ENCODE measurements around the gene PPID. TPM values are rescaled to one million over a fixed set of nuclear protein-coding genes. Genes with fewer than 3 reads are reported as not detected.
"Not testable (repeated sequence)": the region's sequence is repeated elsewhere in the genome, so short reads cannot be mapped to it uniquely, and the experiment has no call there.

The PPID gene
- total RNA-seq (2014; rRNA removed; shearing (Covaris generic)): 35.2 and 40.8 TPM in 2 replicates
- 37.7 and 49.6 TPM in 2 replicates for polyA plus RNA-seq (2014; cell fraction: nucleus; rRNA removed)

DNA sequence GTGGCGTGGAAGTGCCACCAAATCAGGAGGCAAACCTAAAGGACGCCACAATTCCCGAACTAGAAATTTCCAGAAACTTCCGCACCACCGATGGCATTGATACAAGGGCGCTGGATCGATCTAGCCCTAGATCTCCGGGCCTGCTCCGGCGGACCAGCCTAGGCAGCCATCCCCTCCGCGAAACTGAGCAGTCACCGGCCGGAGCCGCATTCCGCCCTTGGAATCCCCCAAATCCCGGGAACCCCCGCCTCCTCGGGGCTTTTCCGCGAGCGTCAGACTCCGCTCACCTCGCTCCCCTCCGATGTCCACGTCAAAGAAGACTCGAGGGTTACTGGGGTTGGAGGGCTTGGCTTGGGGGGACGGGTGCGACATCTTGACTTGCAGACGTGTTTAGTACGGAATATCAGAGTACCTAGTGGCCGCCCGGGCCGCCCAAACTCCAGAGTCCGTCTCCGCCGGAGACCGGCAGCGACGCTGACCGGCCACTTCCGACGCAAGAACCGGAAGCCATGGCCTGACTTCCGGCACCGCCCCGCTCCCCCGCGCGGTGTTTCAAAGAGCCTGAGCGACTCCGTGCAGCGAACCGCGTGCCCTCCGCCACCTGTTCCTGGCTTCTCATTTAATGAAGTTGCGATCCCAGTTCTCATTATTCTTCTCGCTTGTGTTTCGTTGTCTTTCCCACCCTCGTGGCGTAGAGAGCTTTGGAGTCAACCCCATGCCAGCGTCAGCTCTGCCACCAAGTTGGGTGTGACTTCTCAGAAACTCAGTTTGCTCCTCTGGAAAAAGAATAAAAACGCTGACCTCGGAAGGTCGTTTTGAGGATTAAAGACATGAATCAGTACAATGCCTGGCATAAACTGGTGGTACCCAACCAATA lies at the start of gene PPID:
Gene PPID (minus strand): TSS at position 480 of the 877 bp plus-strand sequence. CDS start 108 bp downstream, at position 372.
- peak; percentile 63 for DNase-seq (ENCODE audit: extremely low read depth, low read depth)

DNA sequence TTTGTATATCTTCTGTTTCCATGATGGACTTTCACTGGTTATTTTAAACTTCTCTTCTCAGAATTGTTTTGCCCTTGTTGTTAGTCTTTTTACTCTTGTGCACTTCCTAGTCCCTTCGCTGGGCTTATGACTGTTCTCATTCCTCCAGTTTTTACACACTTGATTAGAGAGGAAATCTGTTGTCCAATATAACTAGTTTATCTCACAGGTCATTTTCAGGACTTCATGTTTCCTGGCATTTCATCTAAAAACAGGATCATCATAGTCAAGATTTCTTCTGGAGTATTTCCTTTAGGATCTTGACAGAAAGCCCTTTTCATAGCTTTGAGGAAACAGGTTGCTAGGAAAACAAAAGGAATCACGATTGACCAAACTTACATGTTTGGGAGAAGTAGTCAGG lies 48.6 kb upstream of the PPID start:
- no peak for DNase-seq (ENCODE audit: extremely low read depth, low read depth)

DNA sequence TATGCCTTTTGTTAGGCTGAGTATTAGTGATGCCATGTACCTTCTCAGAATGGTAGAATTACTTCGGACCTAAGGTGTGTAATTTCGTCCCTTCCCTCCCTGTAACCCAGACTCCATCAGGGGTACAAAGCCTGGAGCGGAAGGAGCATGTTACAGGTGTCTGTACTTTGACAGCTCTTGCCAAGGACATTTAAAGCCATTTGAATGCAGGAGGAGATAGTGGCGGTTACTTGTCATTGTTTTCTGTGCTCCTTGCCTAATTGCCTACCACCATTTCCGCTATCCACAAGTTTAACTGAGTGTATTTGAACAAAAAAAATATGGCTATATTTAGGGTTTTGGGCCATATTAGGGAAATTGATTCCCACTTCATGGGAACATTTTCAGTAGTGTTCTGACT lies 47.5 kb upstream of the PPID start:
- DNase-seq (ENCODE audit: extremely low read depth, low read depth): no peak

DNA sequence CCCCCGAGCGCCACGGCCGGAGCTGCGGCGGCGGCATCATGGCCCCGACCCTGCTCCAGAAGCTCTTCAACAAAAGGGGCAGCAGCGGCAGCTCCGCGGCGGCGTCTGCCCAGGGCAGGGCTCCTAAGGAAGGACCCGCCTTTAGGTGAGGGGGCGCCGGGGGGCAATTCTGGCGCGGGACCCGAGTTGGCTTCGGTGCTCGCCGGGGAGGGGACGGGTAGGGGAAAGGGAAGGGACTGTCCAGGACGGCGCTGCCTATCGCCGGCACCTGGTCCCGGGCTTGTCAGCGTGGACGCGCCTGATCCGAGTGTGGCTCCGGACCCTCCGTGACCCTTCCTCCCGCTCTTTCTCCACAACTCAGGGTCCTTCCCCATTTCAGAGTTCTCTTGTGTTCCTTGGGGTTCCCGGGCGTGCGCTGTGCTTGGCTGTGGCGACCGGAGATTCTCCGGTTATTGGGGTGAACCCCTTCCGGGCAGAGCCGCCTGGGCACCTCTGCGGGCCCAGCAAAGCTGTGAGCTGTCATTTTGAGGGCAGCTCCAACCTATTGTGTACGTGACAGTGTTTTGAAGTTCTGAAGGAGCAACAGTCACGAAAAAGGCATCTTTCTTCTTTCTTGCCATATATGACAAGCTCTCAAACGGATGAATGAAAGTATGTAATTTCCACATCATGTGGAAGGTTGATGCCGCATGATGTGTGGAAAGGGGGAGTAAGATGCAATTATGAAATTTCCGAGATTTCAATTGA lies 46.2 kb upstream of the PPID start:
- no peak for DNase-seq (ENCODE audit: extremely low read depth, low read depth)

DNA sequence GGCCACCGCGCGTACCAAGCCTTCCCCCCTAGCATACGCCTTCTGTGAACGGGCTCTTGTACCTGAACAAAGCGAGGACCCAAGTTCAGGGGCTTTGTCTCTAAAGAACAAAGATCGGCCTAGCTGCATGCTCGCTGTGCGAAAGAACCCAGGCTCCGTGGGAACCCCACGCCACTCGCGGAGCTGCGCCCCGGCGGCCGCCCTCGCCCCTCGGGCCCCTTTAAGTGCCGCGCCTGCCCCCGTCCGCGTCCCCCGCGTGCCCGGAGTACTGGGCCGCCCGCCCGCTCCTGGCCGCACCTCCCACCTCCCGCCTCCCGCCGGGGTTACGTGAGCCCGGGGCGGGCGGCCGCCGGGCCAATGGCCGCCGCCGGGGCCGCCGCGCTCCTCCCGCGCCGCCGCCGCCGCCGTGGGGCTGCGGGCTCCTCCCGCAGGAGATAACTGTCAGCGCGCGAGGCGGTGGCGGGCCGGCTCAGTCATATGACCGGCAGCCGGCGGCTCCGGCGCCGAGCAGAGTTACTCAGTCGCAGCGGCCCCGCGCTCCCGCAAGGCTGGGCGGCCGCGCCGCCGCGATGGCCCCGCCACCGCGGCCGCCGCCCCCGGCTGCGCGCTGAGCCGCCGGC lies 45.5 kb upstream of the PPID start, which contains the start of gene FNIP2:
Gene FNIP2 (plus strand): TSS at position 472 of the 620 bp plus-strand sequence. CDS start 187 bp downstream, outside the sequence.
- DNase-seq (ENCODE audit: extremely low read depth, low read depth): peak; percentile 37

DNA sequence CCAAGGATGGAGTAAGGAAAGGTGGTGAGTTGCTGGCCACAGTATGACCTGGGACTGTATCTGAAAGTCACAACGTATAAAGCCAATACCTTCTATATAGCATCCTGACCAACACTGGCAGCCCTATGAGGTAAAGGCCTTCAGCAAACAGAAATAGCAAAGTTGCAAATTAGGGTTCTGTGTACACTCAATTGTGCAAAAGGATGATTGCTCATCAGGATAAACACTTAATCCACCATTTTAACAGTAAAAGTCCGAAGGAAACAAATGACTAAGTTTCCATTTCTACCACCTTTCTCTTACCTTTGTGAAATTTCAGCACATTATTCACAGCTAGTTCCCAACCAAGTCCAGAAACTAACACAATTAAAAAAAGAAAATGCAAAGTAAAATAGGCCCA lies 44.3 kb upstream of the PPID start:
- DNase-seq (ENCODE audit: extremely low read depth, low read depth): no peak

DNA sequence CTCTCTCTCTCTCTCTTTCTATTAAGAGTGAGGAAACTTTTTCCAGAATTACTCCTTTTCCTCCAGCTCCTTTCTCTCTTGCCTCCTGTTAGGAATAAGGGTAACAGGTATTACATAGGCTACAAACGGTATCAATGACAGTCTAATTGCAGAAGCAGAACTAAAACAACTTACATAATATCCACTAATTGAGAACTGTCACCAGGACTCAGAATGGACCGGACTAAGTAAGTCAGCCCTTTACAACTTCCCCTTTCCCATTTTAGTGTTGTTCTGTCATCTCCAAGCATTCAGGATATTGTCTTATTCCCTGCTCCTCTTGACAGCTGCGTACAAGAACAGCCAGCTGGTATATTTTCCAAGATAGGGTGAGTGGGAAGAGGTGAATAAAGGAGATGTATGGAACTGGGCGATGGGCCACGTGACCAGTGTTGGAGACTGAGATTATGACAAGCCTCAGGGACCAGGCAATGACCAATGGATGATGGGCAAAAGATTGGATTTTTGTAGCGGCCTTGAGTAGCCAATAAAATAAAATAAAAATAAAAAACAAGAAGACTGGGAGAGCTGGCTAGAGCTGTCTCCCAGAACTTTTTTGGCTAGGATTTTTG lies 43.3 kb upstream of the PPID start:
- no peak for DNase-seq (ENCODE audit: extremely low read depth, low read depth)

DNA sequence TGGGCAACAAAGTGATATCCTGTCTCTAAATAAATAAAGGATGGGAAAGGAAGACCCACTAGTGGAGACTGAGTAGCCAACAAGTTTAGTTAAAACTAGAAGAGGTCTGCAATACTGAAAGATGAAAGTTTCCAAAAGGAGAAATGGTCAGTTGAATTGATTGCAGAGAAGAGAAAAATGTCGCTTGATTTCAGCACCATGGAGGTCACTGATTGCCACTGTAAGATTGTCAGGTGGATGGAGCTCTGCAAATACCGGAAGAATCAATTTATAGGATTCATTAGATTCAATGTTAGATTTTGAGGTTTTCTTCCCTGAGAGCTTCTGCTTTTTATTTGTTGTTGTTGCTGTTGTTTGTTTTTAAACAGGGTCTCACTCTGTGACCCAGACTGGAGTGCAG lies 40.3 kb upstream of the PPID start:
- DNase-seq (ENCODE audit: extremely low read depth, low read depth): no peak

DNA sequence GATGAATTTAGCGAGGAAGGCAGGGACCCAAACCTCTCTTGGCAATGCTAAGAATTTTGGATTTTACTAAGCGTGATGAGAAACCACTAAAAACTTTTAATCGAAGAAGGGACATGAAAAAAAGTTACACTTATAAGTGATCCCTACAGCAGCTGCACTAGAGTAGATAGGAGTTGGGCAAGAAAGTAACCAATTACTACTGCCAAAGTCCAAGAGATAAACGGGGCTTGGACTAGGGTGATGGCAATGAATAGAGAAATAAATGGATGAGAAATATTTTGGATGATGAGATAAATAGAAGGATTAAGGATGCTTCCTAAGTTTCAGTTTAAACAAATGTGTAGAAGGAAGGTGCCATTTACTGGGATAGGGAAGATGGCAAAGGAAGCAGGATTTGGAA lies 39.4 kb upstream of the PPID start:
- DNase-seq (ENCODE audit: extremely low read depth, low read depth): no peak

DNA sequence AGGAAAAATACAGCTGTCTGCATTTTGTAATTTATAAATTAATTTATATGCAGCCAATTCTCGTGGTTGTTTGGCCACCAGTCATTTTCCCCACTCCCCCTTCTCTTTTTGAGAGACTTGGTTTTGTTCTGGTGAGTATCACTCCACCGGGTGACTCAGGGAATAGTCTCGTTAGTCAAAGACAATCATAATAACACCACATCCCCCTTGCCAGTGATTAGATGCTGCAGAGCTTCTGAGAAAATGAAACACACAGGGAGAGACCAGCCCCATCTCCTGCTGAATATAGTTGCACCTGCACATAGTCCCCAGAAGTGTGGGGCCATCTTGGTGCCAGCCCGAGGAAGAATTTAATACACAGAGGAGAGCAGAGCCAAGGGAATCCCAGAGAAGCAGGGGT lies 37.7 kb upstream of the PPID start:
- no peak for DNase-seq (ENCODE audit: extremely low read depth, low read depth)

DNA sequence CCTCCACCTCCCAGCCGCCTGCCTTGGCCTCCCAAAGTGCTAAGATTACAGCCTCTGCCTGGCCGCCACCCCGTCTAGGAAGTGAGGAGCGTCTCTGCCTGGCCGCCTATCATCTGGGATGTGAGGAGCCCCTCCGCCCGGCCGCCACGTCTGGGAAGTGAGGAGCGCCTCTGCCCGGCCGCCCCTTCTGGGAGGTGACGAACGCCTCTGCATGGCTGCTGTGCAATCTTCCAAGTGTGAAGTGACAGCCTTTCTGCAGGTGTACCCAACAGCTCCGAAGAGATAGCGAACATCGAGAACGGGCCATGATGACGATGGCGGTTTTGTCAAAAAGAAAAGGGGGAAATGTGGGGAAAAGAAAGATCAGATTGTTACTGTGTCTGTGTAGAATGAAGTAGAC lies 36.3 kb upstream of the PPID start:
- DNase-seq (ENCODE audit: extremely low read depth, low read depth): not testable (repeated sequence)

DNA sequence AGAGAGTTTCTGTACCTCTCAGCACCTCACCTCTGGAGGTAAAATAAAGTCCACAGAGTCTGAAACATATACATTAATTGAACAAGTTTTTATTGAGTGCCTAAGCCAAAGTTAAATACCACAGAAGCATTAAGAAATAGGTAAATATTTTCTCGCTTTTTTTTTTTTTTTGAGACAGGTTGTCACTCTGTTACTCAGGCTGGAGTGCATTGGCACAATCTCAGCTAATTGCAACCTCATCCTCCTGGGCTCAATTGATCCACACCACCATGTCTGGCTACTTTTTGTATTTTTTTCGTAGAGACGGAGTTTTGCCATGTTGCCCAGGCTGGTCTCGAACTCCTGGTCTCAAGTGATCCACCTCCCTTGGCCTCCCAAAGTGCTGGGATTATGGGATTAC lies 35.5 kb upstream of the PPID start:
- no peak for DNase-seq (ENCODE audit: extremely low read depth, low read depth)

DNA sequence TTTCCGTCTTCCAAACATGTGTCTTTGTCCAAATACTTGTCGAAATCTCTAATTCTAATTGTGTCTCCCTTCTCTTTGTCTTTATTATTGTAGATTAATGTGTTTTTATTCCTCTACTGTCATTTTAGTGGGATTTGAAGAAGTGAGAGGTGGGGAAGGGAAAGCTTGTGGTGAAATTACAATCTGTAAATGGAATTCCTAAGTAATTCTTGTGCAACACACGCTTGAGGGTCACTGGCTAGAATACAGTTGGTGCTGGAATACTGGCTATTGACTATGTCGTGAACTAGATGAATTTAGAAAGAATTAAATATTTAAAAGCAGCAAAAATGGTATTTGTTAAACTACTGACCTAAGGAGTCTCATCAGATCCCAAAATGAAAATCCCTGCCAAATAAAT lies 34.9 kb upstream of the PPID start:
- DNase-seq (ENCODE audit: extremely low read depth, low read depth): no peak

DNA sequence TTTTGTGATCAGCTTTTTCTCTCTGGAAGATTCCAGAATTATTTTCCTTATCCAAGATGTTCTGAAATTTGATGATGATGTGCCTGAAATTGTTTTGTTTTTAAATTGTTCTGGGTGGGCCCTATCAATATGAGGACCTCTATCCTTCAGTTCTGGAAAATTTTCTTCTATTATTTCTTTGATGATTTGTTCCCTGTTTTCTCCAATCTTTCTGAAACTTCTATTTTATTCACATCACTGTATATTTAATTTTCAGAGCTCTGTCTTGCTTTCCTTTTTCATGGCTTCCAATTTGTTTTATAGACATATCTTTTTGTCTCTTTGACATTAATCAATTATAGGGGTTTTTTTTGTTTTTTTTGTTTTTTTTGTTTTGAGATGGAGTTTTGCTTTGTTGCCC lies 33.4 kb upstream of the PPID start:
- no peak for DNase-seq (ENCODE audit: extremely low read depth, low read depth)

DNA sequence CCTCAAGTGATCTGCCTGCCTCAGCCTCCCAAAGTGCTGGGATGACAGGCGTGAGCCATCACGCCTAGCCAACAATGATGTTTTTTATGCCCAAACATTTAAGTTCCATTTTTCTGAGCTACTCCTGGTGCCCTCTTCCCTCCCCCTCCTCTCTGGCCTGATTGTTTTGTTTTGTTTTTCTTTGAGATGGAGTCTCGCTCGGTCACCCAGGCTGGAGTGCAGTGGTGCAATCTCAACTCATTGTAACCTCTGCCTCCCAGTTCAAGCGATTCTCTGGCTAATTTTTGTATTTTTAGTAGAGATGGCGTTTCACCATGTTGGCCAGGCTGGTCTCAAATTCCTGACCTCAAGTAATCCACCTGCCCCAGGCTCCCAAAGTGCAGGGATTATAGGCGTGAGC lies 32.6 kb upstream of the PPID start:
- DNase-seq (ENCODE audit: extremely low read depth, low read depth): not testable (repeated sequence)

DNA sequence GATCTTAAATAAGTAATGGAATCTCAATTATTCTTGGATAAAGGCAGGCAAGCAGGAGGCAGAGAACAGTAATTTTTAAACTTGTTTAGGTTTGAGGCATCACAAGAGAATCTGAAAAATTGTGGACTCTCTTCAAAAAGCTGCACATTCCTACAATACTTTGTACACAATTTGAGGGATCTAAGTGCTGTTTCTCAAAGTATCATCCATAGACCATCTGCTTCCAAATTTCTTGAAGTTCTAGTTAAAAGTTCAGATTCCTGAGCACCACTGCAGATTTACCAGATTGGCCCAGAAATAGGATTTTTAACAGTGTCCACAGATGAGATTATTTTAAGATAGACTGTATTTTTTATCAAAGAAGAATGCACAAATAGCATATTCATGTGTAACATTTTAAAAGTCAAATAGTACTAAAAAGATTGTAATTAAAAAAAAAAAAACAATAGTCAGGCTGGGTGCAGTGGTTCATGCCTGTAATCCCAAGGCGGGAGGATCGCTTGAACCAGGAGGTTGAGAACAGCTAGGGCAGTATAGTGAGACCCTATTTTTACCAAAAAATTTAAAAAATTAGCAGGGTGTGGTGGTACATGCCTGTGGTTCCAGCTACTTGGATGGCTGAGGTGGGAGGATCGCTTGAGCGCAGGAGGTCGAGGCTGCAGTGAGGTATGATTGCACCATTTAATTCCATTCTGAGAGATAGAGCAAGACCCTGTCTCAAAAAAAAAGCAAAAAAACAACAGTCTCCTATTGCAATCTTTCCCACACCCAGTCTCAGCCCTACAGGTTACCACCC lies 31.4 kb upstream of the PPID start:
- no peak for DNase-seq (ENCODE audit: extremely low read depth, low read depth)

DNA sequence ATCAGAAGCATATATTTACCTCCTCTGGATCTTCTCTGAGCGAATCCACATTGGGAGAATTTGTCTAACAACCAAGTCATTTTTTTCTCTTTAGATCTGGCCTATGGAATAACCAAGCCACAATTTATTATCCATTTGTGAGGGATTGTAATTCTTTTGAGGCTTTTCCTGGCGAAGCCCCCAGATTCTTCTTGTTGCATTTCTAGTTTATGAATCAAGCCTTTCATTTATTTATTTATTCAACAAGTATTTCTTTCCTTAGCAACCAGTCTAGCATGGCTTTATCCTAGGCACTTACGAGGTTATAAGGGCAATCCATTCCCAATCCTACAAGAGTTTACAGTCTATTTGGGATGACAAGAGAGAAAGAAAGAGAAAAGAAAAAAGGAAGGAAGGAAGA lies 27.2 kb upstream of the PPID start:
- DNase-seq (ENCODE audit: extremely low read depth, low read depth): no peak

DNA sequence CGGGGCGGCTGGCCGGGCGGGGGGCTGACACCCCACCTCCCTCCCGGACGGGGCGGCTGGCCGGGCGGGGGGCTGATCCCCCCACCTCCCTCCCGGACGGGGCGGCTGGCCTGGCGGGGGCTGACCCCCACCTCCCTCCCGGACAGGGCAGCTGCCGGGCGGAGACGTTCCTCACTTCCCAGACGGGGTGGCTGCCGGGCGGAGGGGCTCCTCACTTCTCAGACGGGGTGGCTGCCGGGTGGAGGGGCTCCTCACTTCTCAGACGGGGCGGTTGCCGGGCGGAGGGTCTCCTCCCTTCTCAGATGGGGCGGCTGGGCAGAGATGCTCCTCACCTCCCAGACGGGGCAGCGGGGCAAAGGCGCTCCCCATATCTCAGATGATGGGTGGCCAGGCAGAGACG lies 23.3 kb upstream of the PPID start:
- not testable (repeated sequence) for DNase-seq (ENCODE audit: extremely low read depth, low read depth)

DNA sequence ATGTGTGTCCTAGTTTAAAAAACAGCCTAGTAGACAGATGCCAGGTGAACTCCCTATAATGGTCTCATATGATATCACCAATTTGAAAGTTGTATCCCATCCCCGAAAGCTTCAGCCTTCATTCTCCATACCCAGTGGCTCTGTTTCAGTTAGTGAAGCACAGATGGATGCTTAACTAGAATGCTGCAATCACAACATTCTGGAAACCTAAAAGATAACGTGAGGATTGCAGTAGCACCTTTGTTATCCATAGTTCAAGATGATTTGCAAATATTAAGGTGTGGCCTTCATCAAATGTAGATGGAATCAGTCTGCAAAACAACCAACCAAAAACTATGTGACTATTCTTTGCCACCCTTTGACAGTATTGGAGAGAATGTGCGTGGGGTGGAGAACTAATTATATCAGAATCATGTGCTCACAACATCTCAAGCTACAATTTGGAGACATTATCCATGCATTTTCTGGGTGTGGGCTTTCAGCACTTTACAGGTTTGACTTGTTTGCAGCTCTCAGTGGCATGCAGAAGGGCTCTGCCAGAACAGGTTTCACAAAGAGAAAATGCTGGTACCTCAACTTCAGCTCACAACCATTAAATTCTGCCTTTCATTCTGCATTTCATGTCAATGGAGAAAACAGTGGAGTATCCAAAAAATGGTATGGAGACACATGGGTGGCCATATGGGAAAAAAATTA lies 18.3 kb upstream of the PPID start:
- DNase-seq (ENCODE audit: extremely low read depth, low read depth): no peak
